ENCODE measurements around the gene LMX1A.

DNA sequence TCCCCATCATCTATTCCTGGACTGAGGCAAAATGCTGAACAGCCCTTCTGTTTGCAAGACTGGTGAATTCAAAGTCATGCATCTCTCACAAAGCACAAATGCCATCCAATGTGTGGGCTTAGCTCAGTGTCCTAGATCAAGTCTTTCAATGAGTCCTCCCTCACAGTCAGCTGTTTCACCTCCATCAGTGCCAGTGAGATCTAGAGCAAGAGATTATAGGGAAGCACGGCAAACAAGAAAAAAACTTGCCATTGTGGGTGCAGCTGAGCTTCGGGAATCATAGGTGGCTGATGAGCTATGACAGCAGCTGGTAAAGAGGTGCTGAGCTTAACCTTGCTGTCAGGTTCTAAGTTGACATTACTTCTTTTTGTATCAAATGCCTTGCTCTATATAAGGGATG is 130.2 kb downstream of the LMX1A start:
- TF ChIP-seq, protein P1, sequence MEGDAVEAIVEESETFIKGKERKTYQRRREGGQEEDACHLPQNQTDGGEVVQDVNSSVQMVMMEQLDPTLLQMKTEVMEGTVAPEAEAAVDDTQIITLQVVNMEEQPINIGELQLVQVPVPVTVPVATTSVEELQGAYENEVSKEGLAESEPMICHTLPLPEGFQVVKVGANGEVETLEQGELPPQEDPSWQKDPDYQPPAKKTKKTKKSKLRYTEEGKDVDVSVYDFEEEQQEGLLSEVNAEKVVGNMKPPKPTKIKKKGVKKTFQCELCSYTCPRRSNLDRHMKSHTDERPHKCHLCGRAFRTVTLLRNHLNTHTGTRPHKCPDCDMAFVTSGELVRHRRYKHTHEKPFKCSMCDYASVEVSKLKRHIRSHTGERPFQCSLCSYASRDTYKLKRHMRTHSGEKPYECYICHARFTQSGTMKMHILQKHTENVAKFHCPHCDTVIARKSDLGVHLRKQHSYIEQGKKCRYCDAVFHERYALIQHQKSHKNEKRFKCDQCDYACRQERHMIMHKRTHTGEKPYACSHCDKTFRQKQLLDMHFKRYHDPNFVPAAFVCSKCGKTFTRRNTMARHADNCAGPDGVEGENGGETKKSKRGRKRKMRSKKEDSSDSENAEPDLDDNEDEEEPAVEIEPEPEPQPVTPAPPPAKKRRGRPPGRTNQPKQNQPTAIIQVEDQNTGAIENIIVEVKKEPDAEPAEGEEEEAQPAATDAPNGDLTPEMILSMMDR (IDR thresholded peaks at IDR 0.05) = no peak
- no peak for TF ChIP-seq EZH2 (IDR thresholded peaks at IDR 0.05; ENCODE audit: borderline replicate concordance, insufficient read depth, low read depth, low read length, poor library complexity, severe bottlenecking)

All from B cell (primary cell).